IMR-90 (cell line): ENCODE measurements around the gene MBOAT2. TPM values are rescaled to one million over a fixed set of nuclear protein-coding genes. Genes with fewer than 3 reads are reported as not detected.

ENCODE experiments used
- ATAC-seq: fragments of 200-7000 bp; cut with Tn5 transposase; 2 replicates; pipeline ENCODE4 v1.9.1; 2020; ENCODE audit warnings: low read depth, mild to moderate bottlenecking, moderate library complexity
- BruUV-seq: library from RNA; stranded (reverse); fragments of 400-500 nt; replicated peaks from 2 replicates; lab custom pipeline; 2021; lab: Mats Ljungman, UMichigan
- CTCF ChIA-PET: fragments of 300-600 bp; formaldehyde crosslinking; extraction: SDS; loops from one replicate; lab custom pipeline; 2021; ENCODE audit warnings: antibody characterized with exemption; lab: Yijun Ruan, JAX
- POLR2A ChIA-PET: fragments of 300-600 bp; sonication (Branson Sonifier 250); formaldehyde crosslinking; loops from one replicate; lab custom pipeline; 2022; ENCODE audit warnings: antibody characterized with exemption; ENCODE audit not compliant: unreplicated experiment; lab: Charles Lee
- DNase-seq: peaks from one replicate; pipeline ENCODE4 v3.0.0; 2013
- H2AFZ ChIP-seq: replicated peaks from 2 replicates; pipeline ENCODE3; 2013; ENCODE audit warnings: low read length, mild to moderate bottlenecking; ENCODE audit not compliant: poor library complexity
- H2AK5ac ChIP-seq: 2 replicates; pipeline ENCODE4 v1.6.1; 2013; ENCODE audit warnings: low read depth, low read length, inconsistent platforms
- H2AK9ac ChIP-seq: replicated peaks from 2 replicates; pipeline ENCODE3; 2013; ENCODE audit warnings: mild to moderate bottlenecking, low read depth, low read length, moderate library complexity; ENCODE audit not compliant: poor library complexity
- H2BK120ac ChIP-seq: 2 replicates; pipeline ENCODE4 v1.6.1; 2013; ENCODE audit warnings: low read depth, low read length, inconsistent platforms
- H2BK15ac ChIP-seq: 3 replicates; pipeline ENCODE4 v1.6.1; 2013; ENCODE audit warnings: low read depth, low read length, inconsistent platforms
- H2BK20ac ChIP-seq: 2 replicates; pipeline ENCODE4 v1.6.1; 2013; ENCODE audit warnings: low read depth, mild to moderate bottlenecking, inconsistent platforms, low read length, moderate library complexity
- H2BK5ac ChIP-seq: 2 replicates; pipeline ENCODE4 v1.6.1; 2013; ENCODE audit warnings: mild to moderate bottlenecking, low read depth, low read length, inconsistent platforms; ENCODE audit not compliant: poor library complexity, severe bottlenecking
- H3K14ac ChIP-seq: replicated peaks from 2 replicates; pipeline ENCODE4 v1.6.1; 2013; ENCODE audit warnings: low read depth, low read length, inconsistent platforms
- H3K18ac ChIP-seq: 2 replicates; pipeline ENCODE4 v1.6.1; 2013; ENCODE audit warnings: low read depth, low read length, control low read depth
- H3K23ac ChIP-seq: 2 replicates; pipeline ENCODE4 v1.6.1; 2013; ENCODE audit warnings: low read depth, low read length, inconsistent platforms
- H3K27ac ChIP-seq: 2 replicates; pipeline ENCODE4 v1.5.1; 2013; ENCODE audit warnings: mild to moderate bottlenecking, control low read depth, low read length; ENCODE audit not compliant: insufficient read depth
- H3K27me3 ChIP-seq: 2 replicates; pipeline ENCODE4 v1.6.1; 2013; ENCODE audit warnings: low read length; ENCODE audit not compliant: control insufficient read depth, insufficient read depth
- H3K36me3 ChIP-seq: 2 replicates; pipeline ENCODE4 v1.6.1; 2013; ENCODE audit warnings: low read length, mixed read lengths; ENCODE audit not compliant: control insufficient read depth, insufficient read depth
- H3K4ac ChIP-seq: 2 replicates; pipeline ENCODE4 v1.6.1; 2013; ENCODE audit warnings: low read depth, low read length, inconsistent platforms
- H3K4me1 ChIP-seq: 2 replicates; pipeline ENCODE4 v1.6.1; 2013; ENCODE audit warnings: low read length, mixed read lengths; ENCODE audit not compliant: control insufficient read depth, insufficient read depth
- H3K4me2 ChIP-seq: 2 replicates; pipeline ENCODE4 v1.6.1; 2013; ENCODE audit warnings: low read depth, mild to moderate bottlenecking, control low read depth, low read length, moderate library complexity
- H3K4me3 ChIP-seq: 2 replicates; pipeline ENCODE4 v1.5.1; 2013; ENCODE audit warnings: low read depth, mild to moderate bottlenecking, control low read depth, low read length, moderate library complexity; ENCODE audit not compliant: insufficient read depth
- H3K56ac ChIP-seq: 2 replicates; pipeline ENCODE4 v1.6.1; 2013; ENCODE audit warnings: low read length, inconsistent platforms; ENCODE audit not compliant: insufficient read depth; ENCODE audit errors: extremely low read depth
- H3K79me1 ChIP-seq, 2 experiments: 2 replicates each; pipeline ENCODE4 v1.6.1; 2013; ENCODE audit warnings: low read length in 2 of 2, inconsistent platforms in 1 of 2, low read depth in 1 of 2
- H3K9ac ChIP-seq: 2 replicates; pipeline ENCODE4 v1.6.1; 2013; ENCODE audit warnings: low read depth, low read length, control low read depth
- H3K9me1 ChIP-seq: 2 replicates; pipeline ENCODE4 v1.6.1; 2013; ENCODE audit warnings: low read length, inconsistent platforms; ENCODE audit not compliant: insufficient read depth
- H3K9me3 ChIP-seq: 2 replicates; pipeline ENCODE4 v1.6.1; 2013; ENCODE audit warnings: low read length; ENCODE audit not compliant: control insufficient read depth, insufficient read depth
- H4K20me1 ChIP-seq: 2 replicates; pipeline ENCODE4 v1.6.1; 2013; ENCODE audit warnings: low read length, inconsistent platforms; ENCODE audit not compliant: insufficient read depth
- H4K5ac ChIP-seq: 2 replicates; pipeline ENCODE4 v1.6.1; 2013; ENCODE audit warnings: mild to moderate bottlenecking, low read depth, low read length, control low read depth
- H4K8ac ChIP-seq, 2 experiments: 2 replicates each; pipeline ENCODE4 v1.6.1; 2013; ENCODE audit warnings: low read depth in 2 of 2, low read length in 2 of 2, control low read depth in 1 of 2, inconsistent platforms in 1 of 2
- H4K91ac ChIP-seq: 2 replicates; pipeline ENCODE4 v1.6.1; 2013; ENCODE audit warnings: low read depth, low read length, inconsistent platforms; ENCODE audit not compliant: insufficient read depth
- POLR2A ChIP-seq: IDR thresholded peaks from 2 replicates; pipeline ENCODE4 v1.6.1; 2012; ENCODE audit warnings: mild to moderate bottlenecking, low read depth, low read length
- RAD21 ChIP-seq: IDR thresholded peaks from 2 replicates; pipeline ENCODE4 v1.6.1; 2012; ENCODE audit warnings: low read length, improper control_type of control experiment
- WGBS, 2 experiments: methylation state at CpG; one replicate each; pipeline versions ENCODE4 v1.1.5 to v1.1.7; 2013; ENCODE audit warnings: missing lambda C conversion rate in 2 of 2; ENCODE audit not compliant: insufficient read length in 1 of 2; ENCODE audit errors: extremely low coverage in 2 of 2; 5-methylcytosine and 5-hydroxymethylcytosine counted together
- dilution Hi-C: fragments of 300-500 bp; cut with HindIII; formaldehyde crosslinking; loops from one replicate; pipeline ENCODE4 v1.14.3; 2018; ENCODE audit warnings: low sequenced_read_pairs; ENCODE audit not compliant: unreplicated experiment
- in situ Hi-C: fragments of 300-500 bp; cut with MboI; formaldehyde crosslinking; loops from 3 replicates; pipeline ENCODE4 v1.14.3; 2019; ENCODE audit warnings: low sequenced_read_pairs, inconsistent platforms, mixed read lengths
- intact Hi-C: fragments of 100-400 bp; cut with micrococcal nuclease; formaldehyde crosslinking; loops from 2 replicates; pipeline ENCODE4 v1.10.0; 2022
- polyA plus RNA-seq, 3 experiments: library from polyadenylated mRNA; depleted of rRNA; stranded (reverse); fragments of >200 nt; gene quantifications; 2 replicates each; pipeline ENCODE4 v1.2.3, GENCODE V29; 2012; ENCODE audit warnings: low replicate concordance in 1 of 3
- total RNA-seq: library from RNA; depleted of rRNA; stranded (reverse); fragments of >200 nt; gene quantifications from 2 replicates; pipeline ENCODE4 v1.2.3, GENCODE V29; 2012
- TF ChIP-seq, protein P1 (sequence below): fragments of 150-350 bp; IDR thresholded peaks from 2 replicates; pipeline ENCODE4 v1.6.1; 2017; ENCODE audit warnings: mild to moderate bottlenecking, antibody characterized with exemption, low read length, low read depth

MBOAT2 gene
- total and polyA plus RNA-seq, 2 of the 4 experiments (the other 2 are of a cell fraction): 33.9 to 102 TPM

DNA sequence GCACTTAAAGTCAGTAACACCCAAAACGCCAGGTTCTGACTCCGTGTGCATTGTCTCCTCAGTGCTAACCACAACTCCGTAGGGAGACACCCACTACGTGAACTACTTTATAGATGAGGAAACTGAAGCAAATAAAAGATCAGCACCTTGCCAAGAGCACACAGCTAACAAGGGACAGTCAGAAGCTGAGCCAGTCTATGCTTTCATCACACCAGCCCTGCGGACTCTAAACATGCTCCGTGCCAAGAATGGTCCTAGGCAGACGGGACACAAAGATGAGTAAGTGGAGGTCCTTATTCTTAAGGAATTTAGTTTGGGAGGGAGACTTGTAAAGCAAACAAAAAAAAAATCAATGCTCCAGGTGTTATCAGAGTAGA lies 9.6 kb downstream of the MBOAT2 start:
- Histone ChIP-seq H4K8ac (no peak overlapping the region), H4K20me1 (peaks cover 13% of the 10 kb centered on the region), H3K14ac (no peak overlapping the region), H3K18ac (no peak overlapping the region), H3K56ac (no peak overlapping the region), H3K36me3 (no peaks in the 10 kb centered on the region), H3K4ac (no peak overlapping the region), H3K4me3 (no peak overlapping the region), H2BK15ac (no peak overlapping the region), H3K9me3 (no peaks in the 10 kb centered on the region), H3K27me3 (no peaks in the 10 kb centered on the region), H4K5ac (no peak overlapping the region), H3K9me1 (peaks cover 15% of the 10 kb centered on the region; the same call in 1 of the 2 replicates), H2AK9ac (no peak overlapping the region), H3K4me2 (no peak overlapping the region), H2AK5ac (no peak overlapping the region), H3K4me1 (peaks cover 5% of the 10 kb centered on the region), H2BK120ac (no peak overlapping the region), H2AFZ (no peak overlapping the region), H4K91ac (no peak overlapping the region), H2BK20ac (no peak overlapping the region), H3K27ac (no peak overlapping the region), H3K79me1 (peaks cover 34 to 75% of the 10 kb centered on the region in 2 experiments), H2BK5ac (no peak overlapping the region), H3K9ac (no peak overlapping the region), H3K23ac (no peak overlapping the region; the same call in 1 of the 2 replicates)
- DNase-seq (no peak), ATAC-seq (no peak)
- POLR2A ChIA-PET: no interaction called here
- 20% methylated on average over 1 of the region's 7 CpGs; no CpG with 5 or more reads in 1 of the 2 experiments for WGBS, 2 experiments
- TF ChIP-seq, protein P1, sequence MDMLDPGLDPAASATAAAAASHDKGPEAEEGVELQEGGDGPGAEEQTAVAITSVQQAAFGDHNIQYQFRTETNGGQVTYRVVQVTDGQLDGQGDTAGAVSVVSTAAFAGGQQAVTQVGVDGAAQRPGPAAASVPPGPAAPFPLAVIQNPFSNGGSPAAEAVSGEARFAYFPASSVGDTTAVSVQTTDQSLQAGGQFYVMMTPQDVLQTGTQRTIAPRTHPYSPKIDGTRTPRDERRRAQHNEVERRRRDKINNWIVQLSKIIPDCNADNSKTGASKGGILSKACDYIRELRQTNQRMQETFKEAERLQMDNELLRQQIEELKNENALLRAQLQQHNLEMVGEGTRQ: no peak
- TF ChIP-seq RAD21 (no peak), POLR2A (no peak)
- dilution Hi-C loops: no loop called here
- BruUV-seq: no TSS peak
- intact Hi-C loops: no loop called here
- CTCF ChIA-PET: no interaction called here
- in situ Hi-C loops: no loop called here
